NCI-H345 treated with DMSO at 0.1 percent for 48 hours (cell line): ENCODE results near the gene SLIT1.

Source experiments
- DNase-seq: peaks from one replicate; lab custom pipeline; 2025; ENCODE audit not compliant: unreplicated experiment; lab: John Stamatoyannopoulos, UW

SLIT1 gene

DNA sequence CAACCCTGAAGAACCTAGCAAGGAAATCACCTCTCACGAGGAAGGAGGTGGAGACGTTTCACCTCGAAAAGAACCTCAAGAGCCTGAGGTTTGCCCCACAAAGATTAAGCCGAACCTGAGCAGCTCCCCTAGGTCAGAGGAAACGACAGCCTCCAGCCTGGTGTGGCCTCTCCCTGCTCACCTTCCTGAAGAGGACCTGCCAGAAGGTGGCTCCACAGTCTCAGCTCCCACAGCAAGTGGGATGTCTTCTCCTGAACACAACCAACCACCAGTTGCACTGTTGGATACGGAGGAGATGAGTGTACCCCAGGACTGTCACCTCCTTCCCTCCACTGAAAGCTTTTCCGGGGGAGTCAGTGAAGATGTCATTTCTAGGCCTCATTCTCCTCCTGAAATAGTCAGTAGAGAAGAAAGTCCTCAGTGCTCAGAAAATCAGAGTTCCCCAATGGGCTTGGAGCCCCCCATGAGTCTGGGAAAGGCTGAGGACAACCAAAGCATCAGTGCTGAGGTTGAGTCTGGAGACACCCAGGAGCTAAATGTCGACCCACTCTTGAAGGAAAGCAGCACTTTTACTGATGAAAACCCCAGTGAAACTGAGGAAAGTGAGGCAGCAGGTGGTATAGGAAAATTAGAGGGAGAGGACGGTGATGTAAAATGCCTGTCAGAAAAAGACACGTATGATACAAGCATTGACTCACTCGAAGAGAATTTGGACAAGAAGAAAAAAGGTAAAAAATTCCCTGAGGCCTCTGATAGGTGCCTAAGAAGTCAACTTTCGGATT lies 203.4 kb downstream of the SLIT1 start:
- no peak for DNase-seq

DNA sequence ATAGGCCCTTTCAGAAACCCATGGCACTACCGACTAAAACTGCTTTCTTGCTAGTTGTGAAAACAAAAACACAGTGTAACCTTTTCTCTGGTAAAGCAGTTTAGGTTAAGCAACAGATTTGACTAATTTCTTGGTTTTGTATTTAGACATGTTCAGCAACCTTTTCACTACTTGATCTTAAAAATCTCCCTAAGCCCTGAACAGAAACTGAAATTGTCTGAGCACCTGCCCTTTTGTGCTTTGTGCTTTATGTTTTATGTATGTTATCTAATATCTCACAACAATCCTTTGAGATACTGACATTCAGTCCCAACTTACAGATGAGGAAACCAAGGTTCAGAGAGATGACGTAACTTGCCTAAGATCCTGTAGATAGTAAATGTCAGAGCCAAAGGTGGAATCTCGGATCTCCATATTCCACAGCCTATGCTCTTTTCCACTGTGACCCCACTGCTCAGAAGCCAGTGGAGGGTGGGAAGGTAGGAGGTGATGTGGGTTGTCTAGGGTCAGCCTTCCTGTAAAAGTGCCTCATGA lies 207.1 kb downstream of the SLIT1 start:
- DNase-seq: no peak

DNA sequence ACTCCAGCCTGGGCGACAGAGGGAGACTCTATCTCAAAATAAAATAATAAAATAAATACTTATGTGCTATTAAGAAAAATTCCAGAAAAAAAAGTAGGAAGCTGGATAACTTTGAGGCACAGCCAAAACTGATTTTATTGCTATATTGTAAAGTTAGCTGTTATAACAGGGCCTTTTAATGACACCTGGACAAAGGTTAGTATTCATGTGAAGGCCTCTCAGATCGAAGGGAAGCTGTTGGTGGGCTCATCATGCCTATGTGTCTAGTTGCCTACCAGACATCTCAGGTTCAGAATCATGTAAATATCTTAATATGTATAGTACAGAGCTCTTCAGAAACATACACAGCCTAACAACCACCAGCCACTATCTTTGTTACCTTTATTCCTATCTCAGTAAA lies 210.6 kb downstream of the SLIT1 start:
- DNase-seq: no peak

DNA sequence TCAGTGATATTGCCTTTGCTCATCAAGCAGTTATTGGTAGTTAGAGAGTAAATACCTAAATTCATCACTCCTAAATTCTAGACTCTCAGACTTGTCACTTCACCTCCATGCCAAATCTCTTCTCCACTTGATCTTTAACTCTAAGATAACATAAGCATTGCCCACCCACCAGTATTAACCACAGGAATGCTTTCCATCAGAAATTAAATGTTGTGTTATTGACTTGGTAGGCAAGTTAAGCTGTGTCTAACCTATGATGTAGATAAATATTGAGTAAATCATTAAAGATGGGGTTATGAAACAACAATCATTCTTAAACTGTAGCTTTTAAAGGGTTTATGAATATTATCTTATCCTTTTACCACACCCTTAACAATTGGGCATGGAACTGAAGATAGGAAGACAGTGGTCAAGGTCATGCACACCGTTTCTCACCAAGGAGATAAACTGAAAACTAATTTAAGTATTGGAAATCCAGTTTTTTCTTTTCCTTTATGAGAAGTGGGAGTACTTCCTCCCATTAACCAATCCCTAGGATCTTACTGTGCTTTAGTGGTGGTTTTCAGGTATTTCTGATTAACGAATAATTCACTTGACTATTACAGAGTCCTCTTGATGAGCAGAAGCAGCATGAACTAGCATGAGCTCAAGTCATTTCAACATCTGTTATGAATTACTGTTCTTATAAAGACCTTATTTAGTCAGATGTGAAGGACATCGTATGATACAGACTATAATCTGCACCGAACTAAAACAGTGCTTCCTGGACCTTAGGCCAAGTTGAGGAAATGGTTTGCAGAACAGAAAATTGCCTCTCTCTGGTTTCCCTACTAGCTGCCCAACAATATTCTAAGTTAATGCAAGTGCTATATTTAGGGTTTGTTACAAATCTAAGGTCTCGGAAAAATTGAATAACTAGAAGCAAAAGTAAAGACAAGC lies 211.7 kb downstream of the SLIT1 start:
- no peak for DNase-seq

DNA sequence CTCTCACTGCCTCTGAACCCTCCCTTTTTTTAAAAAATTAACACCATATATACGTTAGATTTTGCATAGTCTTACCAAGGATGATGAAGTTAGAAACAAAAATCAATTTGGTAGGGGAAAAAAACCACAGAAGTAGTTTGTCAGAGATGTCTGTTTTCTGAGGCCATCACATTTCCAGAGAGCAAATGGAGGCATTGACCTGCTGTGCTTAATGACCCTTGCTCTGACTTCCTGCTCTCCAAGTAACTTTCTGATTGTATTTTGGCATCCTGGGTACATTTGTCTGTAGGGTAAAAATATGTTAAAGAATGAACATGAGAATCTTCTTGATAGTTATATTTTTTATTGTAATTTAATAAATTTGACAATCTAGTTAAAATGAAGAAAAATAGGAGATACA lies 213.5 kb downstream of the SLIT1 start:
- DNase-seq: no peak

DNA sequence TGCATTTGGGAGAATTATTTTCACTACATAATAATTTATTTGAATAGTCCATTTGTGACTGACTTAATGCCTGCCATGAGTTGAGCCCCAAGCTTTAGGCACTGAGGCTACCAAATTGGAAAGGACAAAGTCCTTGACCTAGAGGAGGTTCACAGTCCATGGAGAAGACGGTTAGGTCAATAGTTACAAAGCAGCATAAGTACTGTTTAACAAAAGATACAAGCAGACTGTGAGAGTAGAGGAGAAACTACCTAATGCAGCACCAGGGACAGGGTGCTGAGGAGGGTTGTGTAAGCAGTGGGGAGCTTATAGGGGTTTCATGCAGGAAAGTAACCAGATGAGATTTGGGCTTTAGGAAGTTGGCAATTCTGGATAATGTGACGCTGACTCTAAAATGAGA lies 214.4 kb downstream of the SLIT1 start:
- DNase-seq: no peak

DNA sequence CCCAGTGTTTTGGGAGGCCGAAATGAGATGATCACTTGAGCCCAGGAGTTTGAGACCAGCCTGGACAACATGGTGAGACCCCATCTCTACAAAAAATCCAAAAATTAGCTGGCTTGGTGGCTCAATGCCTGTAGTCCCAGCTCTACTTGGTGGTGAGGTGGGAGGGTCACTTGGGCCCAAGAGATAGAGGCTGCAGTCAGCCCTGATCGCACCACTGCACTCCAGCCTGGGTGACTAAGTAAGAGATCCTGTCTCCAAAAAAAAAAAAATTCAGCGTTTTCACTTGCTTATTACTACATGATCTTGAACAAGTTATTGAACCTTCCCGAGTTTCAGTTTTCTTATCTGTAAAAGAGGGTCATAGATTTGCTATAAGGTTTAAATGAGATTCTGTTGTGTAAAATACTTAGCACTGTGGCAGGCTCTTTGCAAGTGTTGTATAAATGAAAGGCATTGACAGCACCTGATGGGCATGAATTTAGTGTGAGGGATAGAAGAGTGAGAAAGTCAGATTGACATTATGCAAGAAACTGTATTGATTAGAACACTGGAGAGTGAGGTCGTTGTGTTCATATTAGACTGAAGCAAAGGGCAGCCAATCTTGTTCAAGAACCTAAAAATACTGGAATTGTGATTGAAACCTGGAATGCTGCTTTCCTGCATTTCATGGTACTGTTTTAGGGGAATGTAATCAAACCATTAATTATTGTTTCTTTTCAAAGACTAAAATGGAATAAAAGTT lies 216.9 kb downstream of the SLIT1 start:
- DNase-seq: no peak

DNA sequence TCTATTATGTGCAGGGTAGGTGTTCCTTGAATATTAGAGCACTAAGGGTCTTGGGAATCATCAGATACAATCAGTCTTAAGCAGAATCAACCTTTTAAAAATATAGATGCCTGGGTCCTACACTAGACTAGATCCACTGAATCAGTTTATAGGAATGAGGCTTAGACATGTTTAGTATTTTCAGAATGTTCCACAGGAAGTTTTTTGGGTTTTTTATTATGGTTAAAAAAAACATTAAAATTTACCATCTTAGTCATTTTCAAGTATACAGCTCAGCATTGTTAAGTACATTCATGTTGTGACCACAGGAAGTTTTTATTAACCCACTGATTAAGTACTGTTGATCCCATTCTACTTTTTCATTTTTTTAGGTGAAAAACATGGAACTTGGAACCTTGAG lies 217.9 kb downstream of the SLIT1 start:
- DNase-seq: no peak

DNA sequence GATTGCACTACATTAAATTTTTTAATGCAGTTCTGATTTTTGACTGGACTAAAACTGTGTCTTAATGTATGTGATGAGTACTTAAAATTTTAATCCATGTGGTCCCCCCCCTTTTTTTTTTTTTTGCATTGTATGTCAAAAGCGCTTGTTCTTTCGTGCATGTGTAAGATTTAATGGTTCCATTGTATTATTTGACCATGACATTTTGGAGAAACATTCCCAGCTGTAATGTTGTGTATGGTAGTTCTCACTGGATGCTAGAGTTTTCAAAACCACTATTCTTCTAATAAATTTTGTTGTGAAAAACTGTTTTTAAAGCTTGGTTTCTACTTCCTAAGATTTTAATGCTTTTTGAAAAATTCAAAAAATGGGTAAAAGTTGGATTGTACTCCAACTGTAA lies 221.6 kb downstream of the SLIT1 start:
- no peak for DNase-seq

DNA sequence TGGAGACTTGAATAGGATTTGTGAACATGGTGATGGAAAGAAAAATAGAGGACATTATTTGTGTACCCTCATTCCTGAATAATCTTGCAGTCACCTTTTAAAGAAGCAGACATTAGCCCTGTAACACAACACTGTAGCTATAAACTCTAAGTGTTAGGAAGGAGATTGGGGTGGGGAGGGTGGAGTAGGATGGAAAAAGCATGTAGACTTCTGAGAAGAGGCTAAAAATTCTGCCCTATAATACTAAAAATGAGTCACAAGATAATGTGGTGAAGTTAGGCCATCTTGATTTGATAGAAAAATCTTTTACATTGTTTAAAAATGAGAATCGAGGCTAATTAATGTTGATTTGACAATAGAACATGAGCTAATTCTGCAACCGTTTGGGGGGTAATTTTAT lies 224.9 kb downstream of the SLIT1 start:
- DNase-seq: no peak

DNA sequence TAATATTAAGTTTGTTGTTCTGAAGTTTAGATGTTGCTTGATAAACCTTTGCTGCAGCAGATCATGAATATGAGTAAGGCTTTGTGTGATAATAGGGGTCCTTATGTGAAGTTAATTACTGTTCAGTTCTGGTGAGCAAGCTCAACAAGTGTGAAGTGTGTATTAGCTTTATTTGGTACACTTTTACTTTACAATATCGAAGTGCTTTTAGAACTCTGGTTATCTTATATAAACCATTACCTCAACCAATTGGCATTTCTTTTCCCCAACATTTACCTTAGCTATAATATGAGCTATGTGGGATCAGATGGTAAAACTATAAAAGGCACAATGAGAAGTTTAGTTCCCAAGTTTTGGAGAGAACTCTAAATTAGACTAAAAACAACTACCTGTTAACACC lies 226.0 kb downstream of the SLIT1 start:
- no peak for DNase-seq

DNA sequence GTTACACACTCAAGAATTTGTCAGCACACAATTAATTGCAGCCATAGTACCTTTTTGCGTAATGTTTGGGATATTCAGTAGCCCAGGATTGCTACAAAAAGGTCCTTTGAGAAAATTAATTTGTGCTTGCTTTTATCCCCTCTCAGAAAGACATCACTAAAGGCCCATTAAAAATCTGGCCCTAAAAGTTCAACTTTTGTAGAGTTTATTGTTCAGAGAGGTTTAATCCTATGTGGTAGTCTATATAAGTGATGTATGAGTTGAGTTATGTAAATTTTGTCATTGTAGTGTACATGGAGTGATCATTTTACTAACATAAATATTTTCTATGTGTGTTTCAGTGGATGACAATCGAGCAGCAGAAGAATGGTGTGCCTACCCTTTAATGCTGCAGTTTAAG lies 227.7 kb downstream of the SLIT1 start:
- no peak for DNase-seq

DNA sequence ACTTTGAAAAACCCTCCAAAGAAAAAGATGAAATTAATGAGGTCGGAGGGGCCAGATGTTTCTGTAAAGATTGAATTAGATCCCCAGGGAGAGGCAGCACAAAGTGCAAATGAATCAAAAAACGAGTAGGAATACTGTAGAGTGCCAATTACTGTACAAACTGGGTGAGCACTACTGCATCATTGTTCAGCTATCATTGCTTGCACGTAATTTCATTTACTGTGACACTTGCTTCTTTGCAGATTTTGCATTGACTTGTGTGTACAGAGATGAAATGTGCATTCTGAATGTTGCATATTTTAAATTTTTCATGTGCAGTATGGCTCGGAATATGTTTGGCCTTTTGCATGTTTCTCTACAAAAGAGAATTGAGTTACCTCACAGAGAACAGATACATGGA lies 230.0 kb downstream of the SLIT1 start:
- DNase-seq: no peak

DNA sequence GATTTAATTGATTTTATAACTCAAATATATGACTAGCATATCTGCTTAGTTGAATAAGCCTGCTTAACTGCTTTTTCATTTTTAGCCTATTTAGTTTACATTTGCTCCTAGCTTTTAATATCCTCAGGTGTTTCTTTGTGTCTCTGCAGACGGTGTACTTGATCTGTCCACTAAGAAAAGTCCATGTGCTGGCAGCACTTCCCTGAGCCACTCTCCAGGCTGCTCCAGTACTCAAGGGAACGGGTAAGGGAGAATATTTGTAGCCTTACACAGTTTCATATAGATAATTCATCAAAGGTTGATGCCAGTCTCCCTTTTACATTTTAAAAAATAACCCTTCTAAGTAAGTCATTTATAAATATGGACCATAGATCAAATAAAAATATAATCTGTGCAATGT lies 233.8 kb downstream of the SLIT1 start:
- DNase-seq: no peak

DNA sequence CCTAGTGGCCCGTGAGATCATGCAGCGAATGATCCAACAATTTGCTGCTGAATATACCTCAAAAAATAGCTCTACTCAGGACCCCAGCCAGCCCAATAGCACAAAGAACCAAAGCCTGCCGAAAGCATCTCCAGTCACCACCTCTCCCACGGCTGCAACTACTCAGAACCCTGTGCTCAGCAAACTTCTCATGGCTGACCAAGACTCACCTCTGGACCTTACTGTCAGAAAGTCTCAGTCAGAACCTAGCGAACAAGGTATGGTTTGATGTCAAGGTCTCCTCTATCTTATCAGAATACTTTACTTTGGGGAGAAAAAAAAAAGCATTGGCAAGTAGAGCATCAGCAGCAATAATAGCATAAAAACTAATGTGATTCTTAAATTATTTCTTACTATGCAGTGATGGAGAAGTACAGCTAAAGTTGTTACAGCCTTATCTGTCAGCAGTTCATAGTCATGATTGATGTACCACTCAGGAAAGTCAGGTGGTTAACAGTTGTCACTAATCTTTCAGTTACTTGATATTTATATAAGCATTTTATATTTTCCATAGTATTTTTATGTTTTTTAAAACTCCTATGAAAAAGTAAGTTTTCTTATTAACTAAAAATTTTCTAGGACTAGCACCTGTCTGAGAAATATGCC lies 236.6 kb downstream of the SLIT1 start:
- no peak for DNase-seq
